GM12872 (cell line): ENCODE measurements around the gene IFITM2.

Source experiments
- CTCF ChIP-seq: IDR thresholded peaks from 3 replicates; pipeline ENCODE4 v1.5.1; 2011; ENCODE audit warnings: low read depth, mild to moderate bottlenecking, low read length, moderate library complexity; ENCODE audit not compliant: insufficient read depth

Gene IFITM2

DNA sequence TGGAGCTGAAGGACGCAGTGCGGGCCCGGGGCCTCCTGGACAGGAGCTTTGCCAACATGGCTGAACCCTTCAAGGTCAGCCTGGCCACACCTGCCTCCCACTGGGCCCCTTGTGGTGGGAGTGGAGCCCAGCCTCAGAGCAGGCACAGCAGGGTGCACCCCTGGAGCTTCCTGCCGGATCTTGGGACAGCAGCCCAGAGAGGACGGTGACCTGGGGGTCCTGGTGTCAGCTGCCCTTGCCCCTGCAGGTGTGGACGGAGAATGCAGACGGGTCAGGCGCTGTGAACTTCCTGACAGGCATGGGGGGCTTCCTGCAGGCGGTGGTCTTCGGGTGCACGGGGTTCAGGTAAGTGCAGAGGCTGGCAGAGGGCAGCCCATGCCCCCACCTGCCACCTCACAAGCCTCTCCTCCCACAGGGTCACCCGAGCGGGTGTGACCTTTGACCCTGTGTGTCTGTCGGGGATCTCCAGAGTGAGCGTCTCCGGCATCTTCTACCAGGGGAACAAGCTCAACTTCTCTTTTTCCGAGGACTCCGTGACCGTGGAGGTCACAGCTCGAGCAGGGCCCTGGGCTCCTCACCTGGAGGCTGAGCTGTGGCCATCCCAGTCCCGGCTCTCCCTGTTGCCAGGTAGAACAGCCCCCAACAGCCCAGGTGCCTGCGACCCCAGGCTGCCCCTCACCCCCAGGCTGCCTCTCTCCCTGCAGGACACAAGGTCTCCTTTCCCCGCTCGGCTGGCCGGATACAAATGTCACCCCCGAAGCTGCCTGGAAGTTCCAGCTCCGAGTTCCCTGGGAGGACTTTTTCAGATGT is 13.6 kb upstream of the IFITM2 start:
- no peak for TF ChIP-seq CTCF

DNA sequence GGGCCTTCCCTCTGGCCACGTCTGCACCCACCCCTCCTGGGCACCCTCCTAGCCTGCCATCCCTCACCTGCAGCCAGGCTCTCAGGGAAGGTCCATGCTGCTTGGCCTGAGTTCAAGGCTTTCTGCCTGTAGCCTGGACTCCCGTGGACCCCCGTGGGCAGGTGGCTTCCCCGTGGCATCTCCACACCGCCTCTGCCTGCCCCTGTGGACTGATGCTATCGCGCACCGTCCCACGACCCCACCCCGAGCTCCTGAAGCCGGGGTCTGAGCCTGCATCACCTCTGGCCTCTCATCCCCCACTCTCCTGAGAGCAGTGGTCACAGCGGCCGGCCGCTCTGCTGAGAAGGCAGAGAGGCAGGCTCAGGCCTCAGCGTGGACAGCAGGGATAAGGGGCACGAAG is 12.8 kb upstream of the IFITM2 start:
- no peak for TF ChIP-seq CTCF

DNA sequence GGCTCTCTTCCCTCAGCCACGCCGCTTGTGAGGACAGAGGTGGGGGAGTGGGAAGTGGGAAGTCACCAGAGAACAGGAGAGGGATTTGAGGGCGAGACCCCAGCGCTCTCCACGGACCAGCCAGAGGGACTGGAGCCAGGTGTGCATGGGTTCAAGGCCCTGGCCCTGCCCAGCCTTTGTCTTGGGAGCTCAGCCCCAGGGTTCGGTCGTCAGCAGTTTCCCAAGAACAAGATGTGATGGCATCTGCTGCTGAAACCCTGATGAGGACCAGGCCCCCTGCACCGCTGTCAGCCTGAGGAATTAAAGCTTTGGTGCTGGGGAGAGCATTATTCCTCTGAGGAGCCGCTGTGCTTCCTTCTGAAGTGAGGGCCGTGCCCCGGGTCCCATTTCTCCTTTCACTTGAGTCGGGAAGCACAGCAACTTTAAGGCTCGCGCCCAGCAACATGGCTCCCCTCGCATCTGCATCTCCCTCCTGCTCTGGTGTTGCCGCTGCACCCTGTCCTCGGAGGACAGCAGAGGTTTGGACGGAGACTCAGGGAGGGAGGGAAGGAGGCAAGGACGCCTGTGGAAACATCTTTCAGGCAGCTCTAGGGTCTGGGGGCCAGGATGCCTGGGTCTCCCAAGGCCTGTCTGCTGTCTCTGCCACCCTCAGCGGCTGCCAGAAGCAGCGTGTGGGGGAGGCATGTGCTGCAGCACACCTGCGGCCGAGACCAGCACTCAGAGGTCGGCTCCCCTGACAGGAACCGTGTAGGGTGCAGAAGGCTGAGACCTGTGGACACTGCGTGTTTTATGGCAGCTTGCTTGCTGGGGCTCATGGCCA is 12.1 kb upstream of the IFITM2 start:
- TF ChIP-seq CTCF: no peak

- no peak for TF ChIP-seq CTCF
Measured at GRCh38 chr11:296171-297050, 11.2 kb upstream of the IFITM2 start.

DNA sequence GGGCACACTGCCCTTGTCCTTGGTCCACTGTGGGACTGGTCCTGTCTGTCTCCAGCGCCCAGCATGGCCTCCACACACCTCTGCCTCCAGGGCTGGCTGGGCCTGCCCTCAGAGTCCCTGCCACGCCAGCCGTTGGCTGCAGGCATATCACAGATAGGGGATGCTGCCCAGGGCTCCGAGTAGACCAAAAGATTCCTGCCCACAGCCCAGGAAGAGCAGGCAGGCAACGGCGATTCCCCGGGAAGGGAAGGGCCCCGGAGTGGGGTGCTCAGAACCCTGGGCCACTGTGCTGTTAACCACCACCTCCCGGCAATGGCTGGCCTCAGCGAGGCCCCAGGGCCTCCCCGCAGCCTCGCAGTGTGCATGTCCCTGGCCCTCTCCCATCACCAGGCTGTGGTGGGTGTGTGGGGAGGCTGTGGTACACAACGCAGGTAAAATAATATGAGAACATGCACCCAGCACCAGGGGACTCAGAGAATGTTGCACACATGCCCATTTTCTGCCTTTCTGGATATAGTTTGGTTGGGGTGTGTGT is 10.5 kb upstream of the IFITM2 start:
- TF ChIP-seq CTCF: no peak

GRCh38 chr11:297586-298405 is 9.8 kb upstream of the IFITM2 start:
- TF ChIP-seq CTCF: no peak
